ENCODE results near the gene AOAH. TPM values are rescaled to one million over a fixed set of nuclear protein-coding genes. Genes with fewer than 3 reads are reported as not detected.

The AOAH gene
- total and polyA plus RNA-seq, 2 of the 13 experiments (the other 11 are each of a cell fraction or from before 2014, with no cell fraction given), result not detected

DNA sequence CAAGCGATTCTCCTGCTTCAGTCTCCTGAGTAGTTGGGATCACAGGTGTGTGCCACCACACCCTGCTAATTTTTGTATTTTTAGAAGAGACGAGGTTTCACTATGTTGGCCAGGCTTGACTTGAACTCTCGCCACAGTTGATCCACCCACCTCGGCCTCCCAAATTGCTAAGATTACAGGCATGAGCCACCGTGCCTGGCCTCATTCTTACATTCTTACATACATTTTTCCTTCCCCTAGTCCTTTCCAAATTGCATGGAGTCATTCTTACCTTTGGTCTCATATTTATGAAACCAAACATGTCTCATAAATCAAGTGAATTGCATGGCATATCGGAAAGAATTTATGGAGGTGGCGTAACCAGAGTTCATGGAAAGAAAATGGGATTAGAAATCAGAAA, 186.2 kb downstream of the AOAH start (continued):
- TF ChIP-seq ZNF598 (CRISPR knock-in tag; IDR thresholded peaks at IDR 0.05; ENCODE audit: borderline replicate concordance) (no peak), ZBTB37 (CRISPR knock-in tag; IDR thresholded peaks at IDR 0.05) (no peak), RFXANK (CRISPR knock-in tag; IDR thresholded peaks at IDR 0.05) (no peak), KMT2B (CRISPR knock-in tag; IDR thresholded peaks at IDR 0.05) (no peak), ZIK1 (CRISPR knock-in tag; IDR thresholded peaks at IDR 0.05; ENCODE audit: borderline replicate concordance, low read depth) (no peak), NPAS2 (CRISPR knock-in tag; IDR thresholded peaks at IDR 0.05; ENCODE audit: borderline replicate concordance) (no peak), ZNF790 (CRISPR knock-in tag; IDR thresholded peaks at IDR 0.05; ENCODE audit: borderline replicate concordance) (no peak), ZNF496 (CRISPR knock-in tag; IDR thresholded peaks at IDR 0.05; ENCODE audit: insufficient replicate concordance) (no peak)
- TF ChIP-seq, protein P1, sequence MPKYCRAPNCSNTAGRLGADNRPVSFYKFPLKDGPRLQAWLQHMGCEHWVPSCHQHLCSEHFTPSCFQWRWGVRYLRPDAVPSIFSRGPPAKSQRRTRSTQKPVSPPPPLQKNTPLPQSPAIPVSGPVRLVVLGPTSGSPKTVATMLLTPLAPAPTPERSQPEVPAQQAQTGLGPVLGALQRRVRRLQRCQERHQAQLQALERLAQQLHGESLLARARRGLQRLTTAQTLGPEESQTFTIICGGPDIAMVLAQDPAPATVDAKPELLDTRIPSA (CRISPR knock-in tag; IDR thresholded peaks at IDR 0.05; ENCODE audit: borderline replicate concordance), result no peak

GRCh38 chr7:36535866-36536664, 188.2 kb downstream of the AOAH start:
- WGBS (ENCODE audit: low lambda C conversion rate), result 58% methylated on average over 6 of the region's 9 CpGs
- H4K20me1 ChIP-seq (ENCODE audit: insufficient read depth, low read length), result no peaks in the 10 kb centered on the region
- no peak for ATAC-seq
- H3K4me1 ChIP-seq (ENCODE audit: insufficient read depth, low read length), result no peaks in the 10 kb centered on the region
- FAIRE-seq, result no peak
- intact Hi-C loops (cut with micrococcal nuclease; ENCODE audit: unreplicated experiment) (no loop called here), in situ Hi-C loops (cut with HindIII; ENCODE audit: extremely low pct_ligation_motif_present, low pct_unique_long_range_greater_than_20kb) (no loop called here)
- no peaks in the 10 kb centered on the region for H3K36me3 ChIP-seq (replicated peaks in 1 of 2; ENCODE audit: control insufficient read depth in 1 of 2, insufficient read depth in 2 of 2, low read length in 2 of 2)
- no peak overlapping the region for H3K27ac ChIP-seq (ENCODE audit: extremely low read length, insufficient read depth, low read length)
- no peak overlapping the region for H3K4me2 ChIP-seq (ENCODE audit: low read depth, low read length)
- ChIA-PET POLR2A (no interaction called here), CTCF (ENCODE audit: low intra/inter-chr PET ratio, low total read pairs) (no interaction called here)
- peaks cover 0 to 5% of the 10 kb centered on the region in 2 experiments; a peak in 1 of 5 replicates for H3K27me3 ChIP-seq (ENCODE audit: control insufficient read depth in 1 of 2, insufficient read depth in 2 of 2, low read length in 2 of 2)
- no peaks in the 10 kb centered on the region for H3K9me3 ChIP-seq (ENCODE audit: low read length)
- no peak overlapping the region for H2AFZ ChIP-seq (ENCODE audit: low read length)
- H3K79me2 ChIP-seq (ENCODE audit: insufficient read depth, low read length), result no peaks in the 10 kb centered on the region
- no peak overlapping the region for H3K4me3 ChIP-seq (replicated peaks in 1 of 3; ENCODE audit: insufficient read depth in 1 of 3, low read depth in 2 of 3, low read length in 3 of 3)
- no TSS peak for BruUV-seq (replicated peaks)
- no peak for DNase-seq (ENCODE audit: low spot score)
- no peak overlapping the region for H3K9ac ChIP-seq (ENCODE audit: insufficient read depth, low read depth, low read length)
- TF ChIP-seq ZFP41 (CRISPR knock-in tag; IDR thresholded peaks at IDR 0.05; ENCODE audit: borderline replicate concordance) (no peak), ZNF580 (CRISPR knock-in tag; IDR thresholded peaks at IDR 0.05; ENCODE audit: borderline replicate concordance, low read depth) (no peak), ZNF343 (CRISPR knock-in tag; IDR thresholded peaks at IDR 0.05) (no peak), ZBTB7B (CRISPR knock-in tag; IDR thresholded peaks at IDR 0.05) (no peak), MIER2 (CRISPR knock-in tag; IDR thresholded peaks at IDR 0.05) (no peak), TCF7L2 (IDR thresholded peaks at IDR 0.05; ENCODE audit: low read depth, low read length) (no peak), FOXP1 (IDR thresholded peaks at IDR 0.05) (no peak), FOXP1 (CRISPR knock-in tag; IDR thresholded peaks at IDR 0.05) (no peak), ZFYVE20 (CRISPR knock-in tag; IDR thresholded peaks at IDR 0.05; ENCODE audit: borderline replicate concordance, low read depth) (no peak), TEAD2 (CRISPR knock-in tag; IDR thresholded peaks at IDR 0.05) (no peak)

Measured in HepG2 (cell line).